Osteoblast (primary cell): Measurements from ENCODE around the gene YPEL2. TPM values are rescaled to one million over a fixed set of nuclear protein-coding genes. Genes with fewer than 3 reads are reported as not detected.

Experiments
- DNase-seq: peaks from one replicate; pipeline ENCODE4 v3.0.0; 2011; ENCODE audit warnings: low spot score, mixed read lengths; ENCODE audit not compliant: insufficient read length; ENCODE audit errors: missing footprints
- H2AFZ ChIP-seq: 2 replicates; pipeline ENCODE4 v1.6.0; 2011; ENCODE audit warnings: mild to moderate bottlenecking, low read length
- H3K27ac ChIP-seq: 2 replicates; pipeline ENCODE4 v1.5.1; 2011; ENCODE audit warnings: mild to moderate bottlenecking, low read depth, low read length, moderate library complexity
- H3K27me3 ChIP-seq: 2 replicates; pipeline ENCODE4 v1.6.0; 2012; ENCODE audit warnings: mild to moderate bottlenecking, control low read depth, inconsistent platforms, low read length, moderate library complexity; ENCODE audit not compliant: insufficient read depth
- H3K36me3 ChIP-seq: 2 replicates; pipeline ENCODE4 v1.5.1; 2011; ENCODE audit warnings: mild to moderate bottlenecking, low read length, control low read depth, moderate library complexity; ENCODE audit not compliant: insufficient read depth
- H3K4me1 ChIP-seq: 2 replicates; pipeline ENCODE4 v1.5.1; 2011; ENCODE audit warnings: mild to moderate bottlenecking, low read length, control low read depth, moderate library complexity; ENCODE audit not compliant: insufficient read depth
- H3K4me2 ChIP-seq: 2 replicates; pipeline ENCODE4 v1.6.0; 2011; ENCODE audit warnings: mild to moderate bottlenecking, low read length; ENCODE audit not compliant: insufficient read depth
- H3K4me3 ChIP-seq: fragments of 200-600 bp; sonication (generic); 3 replicates; pipeline ENCODE4 v1.5.1; 2012; ENCODE audit warnings: mild to moderate bottlenecking, low read length, inconsistent platforms; ENCODE audit not compliant: insufficient read depth
- H3K79me2 ChIP-seq: 2 replicates; pipeline ENCODE4 v1.6.0; 2012; ENCODE audit warnings: mild to moderate bottlenecking, low read length, control low read depth, inconsistent platforms; ENCODE audit not compliant: insufficient read depth
- H3K9me3 ChIP-seq: 2 replicates; pipeline ENCODE4 v1.5.1; 2011; ENCODE audit warnings: low read depth, low read length, control low read depth
- H4K20me1 ChIP-seq: 2 replicates; pipeline ENCODE4 v1.6.0; 2012; ENCODE audit warnings: mild to moderate bottlenecking, low read length, control low read depth; ENCODE audit not compliant: insufficient read depth
- total RNA-seq: library from RNA; depleted of rRNA; stranded (reverse); fragments of >200 nt; gene quantifications from 2 replicates; pipeline ENCODE4 v1.2.3, GENCODE V29; 2012
- TF ChIP-seq, protein P1 (sequence below): IDR thresholded peaks from 2 replicates; pipeline ENCODE4 v1.5.1; 2011; ENCODE audit warnings: mild to moderate bottlenecking, low read depth, low read length, moderate library complexity; ENCODE audit errors: extremely low read depth

YPEL2 gene
- total RNA-seq, 1 donor: 24.2 TPM

DNA sequence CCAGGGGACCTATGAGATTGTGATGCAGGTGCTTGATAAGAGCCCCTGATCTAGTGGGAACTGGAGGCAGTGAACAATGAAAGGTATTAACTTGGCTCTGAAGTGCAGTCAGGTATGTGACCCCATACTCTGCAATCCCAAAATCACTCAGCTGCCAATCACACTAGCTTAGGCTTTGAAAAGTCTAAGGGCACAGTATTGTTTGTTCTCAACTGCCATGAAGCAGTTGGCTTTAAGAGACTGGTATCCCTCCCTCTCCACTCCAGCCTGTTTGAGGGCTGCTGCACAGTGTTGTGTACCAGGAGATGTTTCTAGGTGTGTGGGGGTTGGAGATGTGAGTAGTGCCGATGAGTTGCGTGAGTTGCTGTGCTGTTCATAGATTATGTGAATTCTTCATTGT, 2.4 kb downstream of the YPEL2 start:
- Histone ChIP-seq H3K36me3 (no peaks in the 10 kb centered on the region), H3K4me1 (peaks cover 22% of the 10 kb centered on the region), H3K79me2 (peaks cover 60% of the 10 kb centered on the region), H3K27ac (no peak overlapping the region), H3K4me2 (no peak overlapping the region), H3K4me3 (no peak overlapping the region), H2AFZ (no peak overlapping the region), H3K27me3 (no peaks in the 10 kb centered on the region), H4K20me1 (peaks cover 41% of the 10 kb centered on the region), H3K9me3 (no peaks in the 10 kb centered on the region)
- TF ChIP-seq, protein P1, sequence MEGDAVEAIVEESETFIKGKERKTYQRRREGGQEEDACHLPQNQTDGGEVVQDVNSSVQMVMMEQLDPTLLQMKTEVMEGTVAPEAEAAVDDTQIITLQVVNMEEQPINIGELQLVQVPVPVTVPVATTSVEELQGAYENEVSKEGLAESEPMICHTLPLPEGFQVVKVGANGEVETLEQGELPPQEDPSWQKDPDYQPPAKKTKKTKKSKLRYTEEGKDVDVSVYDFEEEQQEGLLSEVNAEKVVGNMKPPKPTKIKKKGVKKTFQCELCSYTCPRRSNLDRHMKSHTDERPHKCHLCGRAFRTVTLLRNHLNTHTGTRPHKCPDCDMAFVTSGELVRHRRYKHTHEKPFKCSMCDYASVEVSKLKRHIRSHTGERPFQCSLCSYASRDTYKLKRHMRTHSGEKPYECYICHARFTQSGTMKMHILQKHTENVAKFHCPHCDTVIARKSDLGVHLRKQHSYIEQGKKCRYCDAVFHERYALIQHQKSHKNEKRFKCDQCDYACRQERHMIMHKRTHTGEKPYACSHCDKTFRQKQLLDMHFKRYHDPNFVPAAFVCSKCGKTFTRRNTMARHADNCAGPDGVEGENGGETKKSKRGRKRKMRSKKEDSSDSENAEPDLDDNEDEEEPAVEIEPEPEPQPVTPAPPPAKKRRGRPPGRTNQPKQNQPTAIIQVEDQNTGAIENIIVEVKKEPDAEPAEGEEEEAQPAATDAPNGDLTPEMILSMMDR: no peak
- no peak for DNase-seq

DNA sequence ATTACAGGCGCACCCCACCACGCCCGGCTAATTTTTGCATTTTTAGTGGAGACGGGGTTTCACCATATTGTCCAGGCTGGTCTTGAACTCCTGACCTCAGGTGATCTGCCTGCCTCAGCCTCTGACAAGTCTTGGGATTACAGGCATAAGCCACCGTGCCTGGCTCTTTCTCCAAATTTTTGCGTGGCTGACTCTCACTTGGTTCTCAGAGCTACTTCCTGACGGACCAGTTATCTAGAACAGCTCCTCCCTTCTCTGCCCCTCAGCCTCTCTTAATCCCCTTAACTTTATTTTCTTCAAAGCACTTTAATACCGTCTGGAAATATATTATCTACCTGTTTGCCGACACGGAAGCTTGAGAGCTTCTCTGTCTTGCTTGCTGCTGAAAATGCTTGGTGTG, 4.2 kb downstream of the YPEL2 start:
- Histone ChIP-seq H3K4me2 (no peak overlapping the region), H4K20me1 (peaks cover 44% of the 10 kb centered on the region), H3K4me3 (no peak overlapping the region), H3K36me3 (no peaks in the 10 kb centered on the region), H2AFZ (no peak overlapping the region), H3K9me3 (no peaks in the 10 kb centered on the region), H3K4me1 (peaks cover 13% of the 10 kb centered on the region), H3K27ac (no peak overlapping the region), H3K79me2 (peaks cover 66% of the 10 kb centered on the region), H3K27me3 (no peaks in the 10 kb centered on the region)
- DNase-seq: no peak
- TF ChIP-seq, protein P1: no peak

DNA sequence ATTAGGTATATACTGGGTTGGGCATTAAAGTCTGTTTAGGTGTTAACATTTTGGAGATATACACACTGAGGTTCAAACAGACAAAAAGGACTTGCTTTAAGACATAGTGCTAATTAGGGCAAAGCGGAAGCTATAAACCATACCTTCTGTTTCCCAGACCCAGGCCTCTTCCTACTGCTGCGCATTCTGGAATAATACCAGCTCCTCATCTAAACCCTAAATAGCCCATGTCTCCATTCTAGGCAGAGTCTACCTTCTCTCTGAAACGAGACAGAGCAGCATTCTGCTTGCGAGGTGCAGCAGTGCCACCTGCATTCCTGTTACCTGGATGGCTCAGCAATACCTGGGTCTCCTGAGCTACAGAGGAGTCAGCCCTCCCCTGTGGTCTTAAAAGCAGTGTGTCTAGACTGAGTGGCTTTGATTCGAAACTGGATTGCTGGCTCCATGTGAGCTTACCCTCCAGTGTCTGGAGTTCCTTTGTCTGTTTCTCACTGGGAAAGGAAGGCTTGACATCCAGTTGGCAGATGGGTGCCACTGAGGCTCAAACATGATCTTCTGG, 6.4 kb downstream of the YPEL2 start:
- TF ChIP-seq, protein P1: no peak
- H3K79me2 ChIP-seq: peaks cover 68% of the 10 kb centered on the region

DNA sequence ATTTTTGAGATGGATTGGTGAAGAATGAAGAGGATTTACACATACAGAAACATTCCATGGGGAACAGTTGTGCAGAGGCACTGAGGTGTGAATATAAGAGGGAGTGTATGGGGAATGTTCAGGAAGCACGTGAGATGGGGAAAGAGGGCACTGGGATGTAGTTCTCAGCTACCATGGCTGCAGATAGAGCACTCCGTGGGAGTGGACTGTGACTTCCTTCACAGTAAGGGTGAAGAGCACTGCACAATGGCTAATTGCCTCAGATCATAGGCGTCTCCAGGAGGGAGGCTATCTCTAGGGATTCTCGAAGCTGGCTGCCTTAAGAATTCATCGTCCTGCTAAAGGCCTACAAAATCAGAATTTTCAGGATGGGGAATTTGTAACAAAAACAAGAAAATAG, 7.0 kb downstream of the YPEL2 start:
- Histone ChIP-seq H3K4me3 (no peak overlapping the region), H4K20me1 (peaks cover 50% of the 10 kb centered on the region), H3K4me1 (no peaks in the 10 kb centered on the region), H3K27me3 (no peaks in the 10 kb centered on the region), H3K9me3 (no peaks in the 10 kb centered on the region), H2AFZ (no peak overlapping the region), H3K27ac (no peak overlapping the region), H3K36me3 (no peaks in the 10 kb centered on the region), H3K4me2 (no peak overlapping the region), H3K79me2 (peaks cover 67% of the 10 kb centered on the region)
- DNase-seq: no peak
- TF ChIP-seq, protein P1: no peak

More for the DNA sequence above, 6.4 kb downstream of the YPEL2 start:
- H3K9me3 ChIP-seq: no peaks in the 10 kb centered on the region
- no peak for DNase-seq
- no peak overlapping the region for H2AFZ ChIP-seq
- H3K4me1 ChIP-seq: peaks cover 5% of the 10 kb centered on the region
- H3K27ac ChIP-seq: no peak overlapping the region
- H3K4me2 ChIP-seq: no peak overlapping the region
- no peak overlapping the region for H3K4me3 ChIP-seq
- H3K27me3 ChIP-seq: no peaks in the 10 kb centered on the region
- peaks cover 52% of the 10 kb centered on the region for H4K20me1 ChIP-seq
- no peaks in the 10 kb centered on the region for H3K36me3 ChIP-seq
